Ovary (tissue), 3 donors: ENCODE measurements around the gene GRB14.

Experiments
- POLR2A ChIP-seq: fragments of 450-650 bp; IDR thresholded peaks from one replicate; pipeline ENCODE4 v1.6.1; 2017; ENCODE audit warnings: antibody characterized with exemption, mild to moderate bottlenecking, moderate library complexity
- TF ChIP-seq, protein P1 (sequence below), 3 donors: fragments of 450-650 bp in 2 of 3; fragments of 200-600 bp in 1 of 3; IDR thresholded peaks; one replicate each; pipeline versions ENCODE4 v1.5.1 to v1.8.0; 2016 to 2022; ENCODE audit warnings: antibody characterized with exemption in 3 of 3, mild to moderate bottlenecking in 1 of 3
- donor health status: DM: no; HTN: no; CAD: no.

GRCh38 chr2:164595031-164595430, 26.3 kb downstream of the GRB14 start:
- TF ChIP-seq, protein P1, sequence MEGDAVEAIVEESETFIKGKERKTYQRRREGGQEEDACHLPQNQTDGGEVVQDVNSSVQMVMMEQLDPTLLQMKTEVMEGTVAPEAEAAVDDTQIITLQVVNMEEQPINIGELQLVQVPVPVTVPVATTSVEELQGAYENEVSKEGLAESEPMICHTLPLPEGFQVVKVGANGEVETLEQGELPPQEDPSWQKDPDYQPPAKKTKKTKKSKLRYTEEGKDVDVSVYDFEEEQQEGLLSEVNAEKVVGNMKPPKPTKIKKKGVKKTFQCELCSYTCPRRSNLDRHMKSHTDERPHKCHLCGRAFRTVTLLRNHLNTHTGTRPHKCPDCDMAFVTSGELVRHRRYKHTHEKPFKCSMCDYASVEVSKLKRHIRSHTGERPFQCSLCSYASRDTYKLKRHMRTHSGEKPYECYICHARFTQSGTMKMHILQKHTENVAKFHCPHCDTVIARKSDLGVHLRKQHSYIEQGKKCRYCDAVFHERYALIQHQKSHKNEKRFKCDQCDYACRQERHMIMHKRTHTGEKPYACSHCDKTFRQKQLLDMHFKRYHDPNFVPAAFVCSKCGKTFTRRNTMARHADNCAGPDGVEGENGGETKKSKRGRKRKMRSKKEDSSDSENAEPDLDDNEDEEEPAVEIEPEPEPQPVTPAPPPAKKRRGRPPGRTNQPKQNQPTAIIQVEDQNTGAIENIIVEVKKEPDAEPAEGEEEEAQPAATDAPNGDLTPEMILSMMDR (IDR thresholded peaks at IDR 0.05) = no peak
- TF ChIP-seq POLR2A = no peak
